Tibial artery (tissue), 4 donors: Measurements from ENCODE around the gene ZNF175.

ENCODE experiments used
- DNase-seq, 2 donors: peaks; one replicate each; pipeline ENCODE4 v3.0.0-alpha.2; 2019
- H3K27ac ChIP-seq, 2 donors: fragments of 200-600 bp; sonication (generic) in 1 of 2; 1 replicate in 1 of 2; 2 replicates in 1 of 2; pipeline ENCODE4 v1.5.1; 2018 to 2019; ENCODE audit warnings: mild to moderate bottlenecking in 1 of 2
- H3K27me3 ChIP-seq, 2 donors: fragments of 200-600 bp; sonication (generic) in 1 of 2; one replicate each; pipeline versions ENCODE4 v1.5.1 to v1.6.0; 2016 to 2019
- H3K36me3 ChIP-seq, 3 donors: fragments of 200-600 bp; sonication (generic) in 2 of 3; one replicate each; pipeline ENCODE4 v1.5.1; 2016 to 2019; ENCODE audit warnings: mild to moderate bottlenecking in 2 of 3
- H3K4me1 ChIP-seq, 4 donors: fragments of 200-600 bp; sonication (generic) in 2 of 4; 1 replicate in 3 of 4; 2 replicates in 1 of 4; pipeline ENCODE4 v1.5.1; 2016 to 2019
- H3K4me3 ChIP-seq, 2 donors: fragments of 200-600 bp; sonication (generic) in 1 of 2; 1 replicate in 1 of 2; 2 replicates in 1 of 2; pipeline ENCODE4 v1.5.1; 2018 to 2019; ENCODE audit warnings: mild to moderate bottlenecking in 2 of 2
- H3K9me3 ChIP-seq, 3 donors: fragments of 200-600 bp; sonication (generic) in 1 of 3; one replicate each; pipeline ENCODE4 v1.5.1; 2016 to 2019
- CTCF ChIP-seq, 2 experiments: fragments of 200-600 bp in 1 of 2; fragments of 450-650 bp in 1 of 2; IDR thresholded peaks; one replicate each; pipeline ENCODE4 v1.5.1; 2017 to 2019; ENCODE audit warnings: antibody characterized with exemption in 2 of 2, mild to moderate bottlenecking in 1 of 2, moderate library complexity in 1 of 2
- intact Hi-C: fragments of 100-400 bp; cut with DNase I; formaldehyde crosslinking; loops from one replicate; pipeline ENCODE4 v1.15.0; 2023; ENCODE audit warnings: low total_unique reads

ZNF175 gene

GRCh38 chr19:51607920-51608562 lies 37.0 kb downstream of the ZNF175 start:
- peak; percentile 18 to 23 for TF ChIP-seq CTCF (IDR thresholded peaks at IDR 0.05)
- peak; percentile 76 to 78 for DNase-seq
- Histone ChIP-seq H3K4me1 (no peaks in the 10 kb centered on the region), H3K9me3 (no peaks in the 10 kb centered on the region), H3K36me3 (no peaks in the 10 kb centered on the region), H3K27me3 (peaks cover 0 to 9% of the 10 kb centered on the region in 2 donors), H3K27ac (no peak overlapping the region), H3K4me3 (no peak overlapping the region)
- intact Hi-C loops = no loop called here

DNA sequence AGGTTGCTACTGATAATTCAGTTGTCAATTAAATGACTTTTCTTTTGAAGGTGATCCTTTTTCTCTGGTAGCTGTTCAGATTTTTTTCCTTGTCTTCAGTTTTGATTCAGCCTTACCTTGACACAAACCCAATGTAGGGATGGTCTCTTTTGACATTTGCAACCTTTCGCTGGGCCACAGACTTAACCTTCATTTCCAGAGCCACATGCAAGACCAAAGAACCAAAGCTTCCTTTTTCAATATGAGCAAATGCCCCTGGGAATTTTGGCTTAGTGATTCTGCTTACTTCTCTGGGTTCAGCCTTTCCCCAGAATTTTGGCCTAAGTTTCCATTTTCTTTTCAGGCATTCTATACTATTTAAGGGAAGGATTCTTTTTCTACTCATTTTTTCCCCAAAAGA lies 39.5 kb downstream of the ZNF175 start:
- peaks cover 0 to 25% of the 10 kb centered on the region in 2 donors for H3K27me3 ChIP-seq
- no peak for TF ChIP-seq CTCF (IDR thresholded peaks at IDR 0.05)
- H3K27ac ChIP-seq = no peak overlapping the region
- H3K36me3 ChIP-seq = no peaks in the 10 kb centered on the region
- H3K4me1 ChIP-seq = no peaks in the 10 kb centered on the region
- H3K9me3 ChIP-seq = no peaks in the 10 kb centered on the region
- no peak for DNase-seq
- H3K4me3 ChIP-seq = no peak overlapping the region
- intact Hi-C loops = no loop called here

- peaks cover 0 to 32% of the 10 kb centered on the region in 2 donors for H3K27me3 ChIP-seq
- no peak for DNase-seq
Observed at GRCh38 chr19:51614789-51615188, 43.7 kb downstream of the ZNF175 start.

DNA sequence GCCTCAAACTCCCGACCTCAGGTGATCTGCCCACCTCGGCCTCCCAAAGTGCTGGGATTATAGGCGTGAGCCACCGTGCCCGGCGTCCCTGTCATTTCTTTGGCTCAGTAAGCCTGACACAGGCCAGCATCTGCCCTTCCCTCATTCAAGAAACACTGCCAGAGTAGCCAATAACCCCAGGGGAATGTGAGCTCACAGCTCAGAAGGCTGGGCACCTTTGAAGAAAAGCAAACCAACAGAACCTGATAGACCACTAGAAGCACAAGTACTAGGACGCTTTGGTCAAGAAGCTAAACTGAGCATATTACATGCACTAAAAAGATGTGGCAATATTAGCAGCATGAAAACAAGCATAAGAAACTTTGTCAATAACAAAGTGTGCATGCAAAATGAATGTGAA lies 44.9 kb downstream of the ZNF175 start:
- no peak for DNase-seq
- intact Hi-C loops = loop anchor here (1.0 kb wide), 1 partner anchor 85 kb away; the partner anchor contains the start of gene SIGLEC6
- H3K36me3 ChIP-seq = no peaks in the 10 kb centered on the region
- no peaks in the 10 kb centered on the region for H3K9me3 ChIP-seq
- H3K27me3 ChIP-seq = peaks cover 0 to 32% of the 10 kb centered on the region in 2 donors
- H3K4me3 ChIP-seq = no peak overlapping the region
- no peak for TF ChIP-seq CTCF (IDR thresholded peaks at IDR 0.05)
- no peak overlapping the region for H3K27ac ChIP-seq
- no peaks in the 10 kb centered on the region for H3K4me1 ChIP-seq

More at GRCh38 chr19:51614789-51615188, 43.7 kb downstream of the ZNF175 start:
- intact Hi-C loops = no loop called here
- no peaks in the 10 kb centered on the region for H3K9me3 ChIP-seq
- no peak overlapping the region for H3K4me3 ChIP-seq
- no peak overlapping the region for H3K27ac ChIP-seq
- TF ChIP-seq CTCF (IDR thresholded peaks at IDR 0.05) = no peak
- no peaks in the 10 kb centered on the region for H3K4me1 ChIP-seq
- H3K36me3 ChIP-seq = no peaks in the 10 kb centered on the region

GRCh38 chr19:51621178-51621577 lies 50.1 kb downstream of the ZNF175 start:
- H3K27ac ChIP-seq = no peak overlapping the region
- DNase-seq = no peak
- no peak overlapping the region for H3K4me3 ChIP-seq
- no peak for TF ChIP-seq CTCF (IDR thresholded peaks at IDR 0.05)
- H3K36me3 ChIP-seq = no peaks in the 10 kb centered on the region
- intact Hi-C loops = no loop called here
- peaks cover 0 to under 1% of the 10 kb centered on the region in 2 donors for H3K27me3 ChIP-seq
- no peaks in the 10 kb centered on the region for H3K9me3 ChIP-seq
- no peaks in the 10 kb centered on the region for H3K4me1 ChIP-seq
